WI38 (cell line): ENCODE results near the gene AP4M1.

Experiments
- H3K4me3 ChIP-seq: 2 replicates; pipeline ENCODE4 v1.5.1; 2011; ENCODE audit warnings: low read depth, mild to moderate bottlenecking, control low read depth, low read length
- TF ChIP-seq, protein P1 (sequence below): IDR thresholded peaks from 2 replicates; pipeline ENCODE4 v1.5.1; 2012; ENCODE audit warnings: low read depth, mild to moderate bottlenecking, control low read depth, low read length

The AP4M1 gene

GRCh38 chr7:100087055-100087750, 14.2 kb upstream of the AP4M1 start:
- TF ChIP-seq, protein P1, sequence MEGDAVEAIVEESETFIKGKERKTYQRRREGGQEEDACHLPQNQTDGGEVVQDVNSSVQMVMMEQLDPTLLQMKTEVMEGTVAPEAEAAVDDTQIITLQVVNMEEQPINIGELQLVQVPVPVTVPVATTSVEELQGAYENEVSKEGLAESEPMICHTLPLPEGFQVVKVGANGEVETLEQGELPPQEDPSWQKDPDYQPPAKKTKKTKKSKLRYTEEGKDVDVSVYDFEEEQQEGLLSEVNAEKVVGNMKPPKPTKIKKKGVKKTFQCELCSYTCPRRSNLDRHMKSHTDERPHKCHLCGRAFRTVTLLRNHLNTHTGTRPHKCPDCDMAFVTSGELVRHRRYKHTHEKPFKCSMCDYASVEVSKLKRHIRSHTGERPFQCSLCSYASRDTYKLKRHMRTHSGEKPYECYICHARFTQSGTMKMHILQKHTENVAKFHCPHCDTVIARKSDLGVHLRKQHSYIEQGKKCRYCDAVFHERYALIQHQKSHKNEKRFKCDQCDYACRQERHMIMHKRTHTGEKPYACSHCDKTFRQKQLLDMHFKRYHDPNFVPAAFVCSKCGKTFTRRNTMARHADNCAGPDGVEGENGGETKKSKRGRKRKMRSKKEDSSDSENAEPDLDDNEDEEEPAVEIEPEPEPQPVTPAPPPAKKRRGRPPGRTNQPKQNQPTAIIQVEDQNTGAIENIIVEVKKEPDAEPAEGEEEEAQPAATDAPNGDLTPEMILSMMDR: no peak
- H3K4me3 ChIP-seq: no peak overlapping the region

DNA sequence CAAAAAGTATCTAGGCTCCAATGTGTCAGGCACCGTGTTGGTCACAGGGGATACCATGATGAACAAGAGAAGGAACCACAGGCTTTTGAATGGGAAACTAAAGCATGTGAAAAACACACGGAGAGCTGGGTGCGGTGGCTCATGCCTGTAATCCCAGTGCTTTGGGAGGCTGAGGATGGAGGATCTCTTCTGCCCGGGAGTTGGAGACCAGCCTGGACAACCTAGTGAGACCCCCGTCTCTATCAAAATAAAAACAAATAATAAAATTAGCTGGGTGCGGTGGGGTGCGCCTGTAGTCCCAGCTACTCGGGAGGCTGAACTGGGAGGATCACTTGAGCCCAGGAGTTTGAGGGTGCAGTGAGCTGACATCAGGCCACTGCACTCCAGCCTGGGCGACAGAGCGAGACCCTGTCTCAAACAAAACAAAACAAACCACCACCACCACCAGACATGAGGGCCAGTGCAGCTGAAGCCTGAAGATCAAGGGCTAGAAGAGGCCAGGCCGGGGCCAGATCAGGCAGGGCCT, 13.3 kb upstream of the AP4M1 start:
- TF ChIP-seq, protein P1: no peak

GRCh38 chr7:100088621-100089457, 12.6 kb upstream of the AP4M1 start, which contains the start of gene COPS6:
TSS of gene COPS6 (plus strand) at chr7:100088969. CDS start at chr7:100088991, 22 bp downstream.
- TF ChIP-seq, protein P1: no peak
- H3K4me3 ChIP-seq: peak within 1 kb of the TSS; percentile 76

More for the DNA sequence above, 13.3 kb upstream of the AP4M1 start:
- H3K4me3 ChIP-seq: peak overlapping the region; percentile 76

DNA sequence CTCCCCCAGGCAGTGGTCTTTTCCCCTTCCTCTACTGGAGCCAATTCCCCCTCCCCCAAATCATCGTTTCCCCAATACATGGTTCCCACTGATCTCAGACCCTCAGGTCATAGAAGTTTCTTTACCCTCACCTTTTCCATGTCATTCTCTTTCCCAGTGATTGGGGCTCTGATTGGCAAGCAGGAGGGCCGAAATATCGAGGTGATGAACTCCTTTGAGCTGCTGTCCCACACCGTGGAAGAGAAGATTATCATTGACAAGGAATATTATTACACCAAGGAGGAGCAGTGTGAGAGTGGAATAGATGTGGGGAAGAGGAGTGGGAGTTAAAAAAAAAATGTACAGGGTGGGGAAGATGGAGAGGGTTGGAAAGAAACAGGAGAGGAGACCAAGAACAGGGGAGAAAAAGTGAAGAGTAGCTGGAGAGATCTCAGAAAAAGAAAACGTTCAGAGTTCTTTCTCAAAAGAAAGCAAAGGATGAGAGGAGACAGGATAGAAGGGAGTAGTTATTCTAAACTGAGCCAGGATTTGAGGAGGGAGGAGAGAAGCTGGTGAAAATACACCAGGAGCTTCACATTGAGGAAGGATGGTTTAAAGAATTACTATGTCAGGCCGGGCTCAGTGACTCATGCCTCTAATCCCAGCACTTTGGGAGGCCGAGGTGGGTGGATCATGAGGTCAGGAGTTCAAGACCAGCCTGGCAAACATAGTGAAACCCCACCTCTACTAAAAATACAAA, 11.8 kb upstream of the AP4M1 start:
- TF ChIP-seq, protein P1: no peak
- peak overlapping the region; percentile 76 for H3K4me3 ChIP-seq

DNA sequence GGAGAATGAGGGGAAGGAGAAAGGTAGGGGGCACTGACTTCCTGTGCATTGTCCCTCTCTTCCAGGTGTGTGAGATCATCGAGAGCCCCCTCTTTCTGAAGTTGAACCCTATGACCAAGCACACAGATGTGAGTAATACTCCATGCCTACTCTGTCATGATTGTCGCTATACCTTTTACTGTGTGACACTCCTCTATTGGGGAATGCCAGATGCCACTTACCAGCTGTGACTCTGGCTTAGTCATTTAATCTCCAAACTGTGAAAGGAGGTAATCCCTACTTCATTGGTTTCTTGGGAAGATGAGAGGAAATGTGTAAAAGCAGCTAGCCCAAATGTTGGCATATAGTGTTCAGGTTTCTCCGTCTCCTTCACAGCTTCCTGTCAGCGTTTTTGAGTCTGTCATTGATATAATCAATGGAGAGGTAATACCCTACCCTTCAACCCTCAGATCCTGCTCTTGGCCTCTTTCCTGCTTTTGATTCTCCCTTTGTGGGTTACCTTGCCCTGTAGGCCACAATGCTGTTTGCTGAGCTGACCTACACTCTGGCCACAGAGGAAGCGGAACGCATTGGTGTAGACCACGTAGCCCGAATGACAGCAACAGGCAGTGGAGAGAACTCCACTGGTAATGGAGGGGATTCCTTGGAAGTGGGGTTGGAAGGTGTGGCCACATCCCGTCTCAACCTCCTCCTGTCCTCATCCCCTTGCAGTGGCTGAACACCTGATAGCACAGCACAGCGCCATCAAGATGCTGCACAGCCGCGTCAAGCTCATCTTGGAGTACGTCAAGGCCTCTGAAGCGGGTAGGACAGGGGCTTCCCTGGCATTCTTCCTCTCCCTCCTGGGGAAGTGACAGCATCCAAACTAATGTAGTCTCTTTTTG, 10.7 kb upstream of the AP4M1 start:
- no peak overlapping the region for H3K4me3 ChIP-seq
- TF ChIP-seq, protein P1: no peak

- TF ChIP-seq, protein P1: no peak
- no peak overlapping the region for H3K4me3 ChIP-seq
These were observed 9.8 kb upstream of the AP4M1 start for GRCh38 chr7:100091411-100092181.
